Measurements from ENCODE around the gene LSM12.

The LSM12 gene

GRCh38 chr17:43987131-43988021, 79.1 kb downstream of the LSM12 start:
- no peak for DNase-seq (ENCODE audit: low read depth in 1 of 2, low spot score in 1 of 2)

GRCh38 chr17:43986225-43986981, 80.1 kb downstream of the LSM12 start:
- DNase-seq (ENCODE audit: low read depth in 1 of 2, low spot score in 1 of 2), result no peak

DNA sequence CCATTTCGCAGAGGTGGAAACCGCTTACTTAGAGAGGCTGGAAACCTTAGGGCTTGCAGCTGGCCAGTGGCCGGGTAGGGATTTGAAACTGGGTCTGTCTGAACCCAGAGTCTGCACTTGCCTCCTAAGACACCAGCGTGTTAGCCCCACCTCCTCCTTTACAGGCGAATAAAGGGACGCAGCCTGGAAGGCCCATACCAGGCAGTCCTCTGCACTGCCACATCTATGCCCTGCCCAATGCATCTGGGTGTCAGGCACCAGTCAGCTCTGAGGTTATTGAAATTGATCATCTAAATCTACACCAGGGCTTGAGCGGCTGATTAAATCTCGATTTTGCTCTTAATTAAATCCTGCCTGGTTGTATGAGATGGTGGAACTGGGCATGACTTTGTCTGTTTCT, 82.0 kb downstream of the LSM12 start:
- DNase-seq (ENCODE audit: low read depth in 1 of 2, low spot score in 1 of 2), result no peak
